Gastroesophageal sphincter (tissue), 3 donors: ENCODE data around the gene ECM1.
A peak's percentile ranks its signal among the peaks of the same experiment; 100 is the strongest.

Experiments
- CTCF ChIP-seq, 4 experiments: fragments of 200-600 bp in 2 of 4; fragments of 450-650 bp in 2 of 4; sonication (generic) in 1 of 4; IDR thresholded peaks; one replicate each; pipeline ENCODE4 v1.5.1; 2017 to 2019; ENCODE audit warnings: antibody characterized with exemption in 4 of 4, mild to moderate bottlenecking in 2 of 4, moderate library complexity in 2 of 4
- POLR2A ChIP-seq, 2 donors: fragments of 450-650 bp; IDR thresholded peaks; one replicate each; pipeline ENCODE4 v1.6.1; 2017; ENCODE audit warnings: antibody characterized with exemption in 2 of 2, mild to moderate bottlenecking in 2 of 2, moderate library complexity in 1 of 2

GRCh38 chr1:150548632-150549495 is 41.0 kb downstream of the ECM1 start, which contains the start of gene ADAMTSL4:
- peak in 3 of 4 experiments; percentile 36 to 52 (median 44) for TF ChIP-seq CTCF (IDR thresholded peaks at IDR 0.05)
- TF ChIP-seq POLR2A (IDR thresholded peaks at IDR 0.05) = peak; percentile 38 to 40
